Measurements from ENCODE around the gene PDGFRB. TPM values are rescaled to one million over a fixed set of nuclear protein-coding genes. Genes with fewer than 3 reads are reported as not detected.

The PDGFRB gene
- total RNA-seq, 1 donor from 2014 or later, result 13.7 TPM

- no peak for DNase-seq
Observed at GRCh38 chr5:150163035-150163434, 7.4 kb upstream of the PDGFRB start.

- no peak for DNase-seq
Observed at GRCh38 chr5:150162142-150162513, 6.5 kb upstream of the PDGFRB start.

- peak; percentile 80 for DNase-seq
Observed at GRCh38 chr5:150161242-150162141, 5.8 kb upstream of the PDGFRB start.

GRCh38 chr5:150160448-150161081 is 4.9 kb upstream of the PDGFRB start:
- DNase-seq, result no peak

GRCh38 chr5:150159741-150160179 is 4.1 kb upstream of the PDGFRB start:
- DNase-seq, result no peak

- DNase-seq, result no peak
Observed at GRCh38 chr5:150159031-150159430, 3.4 kb upstream of the PDGFRB start.

GRCh38 chr5:150158170-150158949 is 2.7 kb upstream of the PDGFRB start:
- no peak for DNase-seq

- no peak for DNase-seq
Observed at GRCh38 chr5:150157168-150157567, 1.5 kb upstream of the PDGFRB start.

GRCh38 chr5:150156540-150156939 is 895 bp upstream of the PDGFRB start:
- DNase-seq, result no peak

- no peak for DNase-seq
Observed at GRCh38 chr5:150156027-150156368, 353 bp upstream of the PDGFRB start.

GRCh38 chr5:150154618-150155128 is 972 bp downstream of the PDGFRB start:
- DNase-seq, result no peak

GRCh38 chr5:150153957-150154617 is 1.6 kb downstream of the PDGFRB start:
- DNase-seq, result no peak

- DNase-seq, result no peak
Observed at GRCh38 chr5:150153483-150153882, 2.2 kb downstream of the PDGFRB start.

- no peak for DNase-seq
Observed at GRCh38 chr5:150152636-150153462, 2.8 kb downstream of the PDGFRB start.

GRCh38 chr5:150149618-150150017 is 6.0 kb downstream of the PDGFRB start:
- no peak for DNase-seq

- DNase-seq, result no peak
Observed at GRCh38 chr5:150148117-150148927, 7.3 kb downstream of the PDGFRB start.

- no peak for DNase-seq
Observed at GRCh38 chr5:150147670-150148069, 8.0 kb downstream of the PDGFRB start.

GRCh38 chr5:150146862-150147601 is 8.6 kb downstream of the PDGFRB start:
- no peak for DNase-seq

- DNase-seq, result no peak
Observed at GRCh38 chr5:150146235-150146634, 9.4 kb downstream of the PDGFRB start.

- DNase-seq, result no peak
Observed at GRCh38 chr5:150144879-150145278, 10.8 kb downstream of the PDGFRB start.

Measured in occipital lobe (tissue), 2 donors.